Measurements from ENCODE around the gene ZNF710.
"Not testable (repeated sequence)": the region's sequence is repeated elsewhere in the genome, so short reads cannot be mapped to it uniquely, and the experiment has no call there.

ZNF710 gene

GRCh38 chr15:90062973-90063769, 62.0 kb downstream of the ZNF710 start:
- no peak for DNase-seq

- no peak for DNase-seq
Measured at GRCh38 chr15:90063770-90064247, 62.7 kb downstream of the ZNF710 start.

- DNase-seq: no peak
Measured at GRCh38 chr15:90064911-90065681, 64.0 kb downstream of the ZNF710 start.

- DNase-seq: no peak
Measured at GRCh38 chr15:90065682-90066049, 64.5 kb downstream of the ZNF710 start.

GRCh38 chr15:90067181-90067952, 66.2 kb downstream of the ZNF710 start:
- DNase-seq: no peak

- DNase-seq: no peak
Measured at GRCh38 chr15:90067953-90068606, 67.0 kb downstream of the ZNF710 start.

- not testable (repeated sequence) for DNase-seq
Measured at GRCh38 chr15:90070623-90071022, 69.5 kb downstream of the ZNF710 start.

- DNase-seq: peak in 1 of 2 experiments; percentile 15
Measured at GRCh38 chr15:90071220-90071807, 70.2 kb downstream of the ZNF710 start.

- no peak for DNase-seq
Measured at GRCh38 chr15:90072978-90073640, 72.0 kb downstream of the ZNF710 start.

- DNase-seq: no peak
Measured at GRCh38 chr15:90074023-90074422, 72.9 kb downstream of the ZNF710 start.

GRCh38 chr15:90074916-90075315, 73.8 kb downstream of the ZNF710 start:
- no peak for DNase-seq

GRCh38 chr15:90075420-90076289, 74.5 kb downstream of the ZNF710 start:
- DNase-seq: no peak

- DNase-seq: no peak
Measured at GRCh38 chr15:90076716-90077115, 75.6 kb downstream of the ZNF710 start.

- DNase-seq: no peak
Measured at GRCh38 chr15:90078965-90079364, 77.8 kb downstream of the ZNF710 start.

- no peak for DNase-seq
Measured at GRCh38 chr15:90079619-90080457, 78.7 kb downstream of the ZNF710 start.

GRCh38 chr15:90080458-90080755, 79.3 kb downstream of the ZNF710 start:
- no peak for DNase-seq

- DNase-seq: no peak
Measured at GRCh38 chr15:90080818-90081393, 79.8 kb downstream of the ZNF710 start.

- no peak for DNase-seq
Measured at GRCh38 chr15:90082140-90082715, 81.1 kb downstream of the ZNF710 start.

GRCh38 chr15:90083419-90083818, 82.3 kb downstream of the ZNF710 start:
- DNase-seq: no peak

Data from NCI-H1930 (cell line).